ENCODE data around the gene IFI35. TPM values are rescaled to one million over a fixed set of nuclear protein-coding genes. Genes with fewer than 3 reads are reported as not detected.

IFI35 gene
- total and polyA plus RNA-seq, 9 of the 15 experiments (the other 6 are each of a cell fraction or from before 2014, with no cell fraction given) = 4.4 to 13.1 (median 10.2) TPM

DNA sequence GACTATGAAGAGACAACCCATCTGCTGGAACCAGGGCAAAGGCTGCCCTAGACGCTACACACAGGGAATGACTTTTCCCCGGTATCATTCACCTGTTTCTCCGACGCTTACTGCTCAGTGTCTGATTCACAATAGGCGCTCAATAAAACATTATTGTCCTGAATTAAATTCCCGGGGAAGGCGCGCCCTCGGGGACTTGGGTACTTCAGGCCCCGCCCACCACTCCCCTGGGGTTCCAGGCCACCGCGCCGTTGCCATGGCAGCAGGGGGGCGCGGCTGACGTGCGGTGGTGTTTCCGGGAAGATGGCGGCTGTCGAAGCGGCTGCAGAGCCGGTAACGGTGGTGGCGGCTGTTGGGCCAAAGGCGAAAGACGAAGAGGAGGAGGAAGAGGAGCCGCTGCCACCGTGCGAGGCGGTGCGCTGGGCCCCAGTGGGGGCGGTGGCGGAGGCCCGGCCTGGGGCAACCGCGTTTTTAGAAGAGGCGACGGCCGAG, 26.3 kb upstream of the IFI35 start, which contains the start of gene RUNDC1 (continued):
- TF ChIP-seq ZNF143 (CRISPR knock-in tag; IDR thresholded peaks at IDR 0.05) (no peak), ZNF696 (CRISPR knock-in tag; conservative IDR thresholded peaks at IDR 0.05) (no peak), ZNF449 (CRISPR knock-in tag; IDR thresholded peaks at IDR 0.05) (no peak), FOXK2 (conservative IDR thresholded peaks at IDR 0.05 in 1 of 2, IDR thresholded peaks at IDR 0.05 in 1 of 2; ENCODE audit: low read depth in 2 of 2) (0 out of 4 replicates have a peak, but pooled peaks of 1 of the 2 experiments have one; percentile 28), POLR2G (IDR thresholded peaks at IDR 0.05; ENCODE audit: low read depth, low read length) (peak; percentile 81), CBX8 (IDR thresholded peaks at IDR 0.05; ENCODE audit: borderline replicate concordance, extremely low read depth, low read depth, low read length, poor library complexity, severe bottlenecking) (no peak), MIER1 (IDR thresholded peaks at IDR 0.05; ENCODE audit: low read depth) (no peak), ZEB2 (IDR thresholded peaks at IDR 0.05) (no peak), GTF2F1 (IDR thresholded peaks at IDR 0.05; ENCODE audit: low read depth, low read length) (no peak), NR0B1 (IDR thresholded peaks at IDR 0.05; ENCODE audit: partially characterized antibody) (no peak), NCOA6 (IDR thresholded peaks at IDR 0.05) (no peak), RBM17 (IDR thresholded peaks at IDR 0.05; ENCODE audit: borderline replicate concordance, low read depth, low read length) (no peak), ZNF41 (CRISPR knock-in tag; conservative IDR thresholded peaks at IDR 0.05) (no peak), BCL6 (CRISPR knock-in tag; IDR thresholded peaks at IDR 0.05) (no peak), ZNF282 (CRISPR knock-in tag; IDR thresholded peaks at IDR 0.05) (no peak), E2F4 (CRISPR knock-in tag; IDR thresholded peaks at IDR 0.05; ENCODE audit: low read depth) (no peak), DEAF1 (CRISPR knock-in tag; IDR thresholded peaks at IDR 0.05) (no peak), DLX4 (CRISPR knock-in tag; IDR thresholded peaks at IDR 0.05) (no peak)
- TF ChIP-seq, protein P1, sequence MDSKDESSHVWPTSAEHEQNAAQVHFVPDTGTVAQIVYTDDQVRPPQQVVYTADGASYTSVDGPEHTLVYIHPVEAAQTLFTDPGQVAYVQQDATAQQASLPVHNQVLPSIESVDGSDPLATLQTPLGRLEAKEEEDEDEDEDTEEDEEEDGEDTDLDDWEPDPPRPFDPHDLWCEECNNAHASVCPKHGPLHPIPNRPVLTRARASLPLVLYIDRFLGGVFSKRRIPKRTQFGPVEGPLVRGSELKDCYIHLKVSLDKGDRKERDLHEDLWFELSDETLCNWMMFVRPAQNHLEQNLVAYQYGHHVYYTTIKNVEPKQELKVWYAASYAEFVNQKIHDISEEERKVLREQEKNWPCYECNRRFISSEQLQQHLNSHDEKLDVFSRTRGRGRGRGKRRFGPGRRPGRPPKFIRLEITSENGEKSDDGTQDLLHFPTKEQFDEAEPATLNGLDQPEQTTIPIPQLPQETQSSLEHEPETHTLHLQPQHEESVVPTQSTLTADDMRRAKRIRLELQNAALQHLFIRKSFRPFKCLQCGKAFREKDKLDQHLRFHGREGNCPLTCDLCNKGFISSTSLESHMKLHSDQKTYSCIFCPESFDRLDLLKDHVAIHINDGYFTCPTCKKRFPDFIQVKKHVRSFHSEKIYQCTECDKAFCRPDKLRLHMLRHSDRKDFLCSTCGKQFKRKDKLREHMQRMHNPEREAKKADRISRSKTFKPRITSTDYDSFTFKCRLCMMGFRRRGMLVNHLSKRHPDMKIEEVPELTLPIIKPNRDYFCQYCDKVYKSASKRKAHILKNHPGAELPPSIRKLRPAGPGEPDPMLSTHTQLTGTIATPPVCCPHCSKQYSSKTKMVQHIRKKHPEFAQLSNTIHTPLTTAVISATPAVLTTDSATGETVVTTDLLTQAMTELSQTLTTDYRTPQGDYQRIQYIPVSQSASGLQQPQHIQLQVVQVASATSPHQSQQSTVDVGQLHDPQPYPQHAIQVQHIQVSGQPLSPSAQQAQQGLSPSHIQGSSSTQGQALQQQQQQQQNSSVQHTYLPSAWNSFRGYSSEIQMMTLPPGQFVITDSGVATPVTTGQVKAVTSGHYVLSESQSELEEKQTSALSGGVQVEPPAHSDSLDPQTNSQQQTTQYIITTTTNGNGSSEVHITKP (IDR thresholded peaks at IDR 0.05; ENCODE audit: partially characterized antibody) = no peak
